Astrocyte (in vitro differentiated cells and primary cell): ENCODE results near the gene SCAP. TPM values are rescaled to one million over a fixed set of nuclear protein-coding genes. Genes with fewer than 3 reads are reported as not detected.

ENCODE experiments used
- DNase-seq: peaks from one replicate; pipeline ENCODE4 v3.0.0-alpha.2; 2010; ENCODE audit warnings: low read depth
- FAIRE-seq: peaks from 2 replicates; lab custom pipeline; 2011; peaks lifted over from hg19 to GRCh38; lab: Jason Lieb, UNC
- H2AFZ ChIP-seq: 2 replicates; pipeline ENCODE4 v1.6.0; 2012; ENCODE audit warnings: low read depth, low read length, inconsistent platforms
- H3K27ac ChIP-seq: 2 replicates; pipeline ENCODE4 v1.5.1; 2011; ENCODE audit warnings: low read depth, low read length, inconsistent platforms
- H3K27me3 ChIP-seq: 2 replicates; pipeline ENCODE4 v1.6.0; 2011; ENCODE audit warnings: low read length, inconsistent platforms; ENCODE audit not compliant: insufficient read depth
- H3K36me3 ChIP-seq: 2 replicates; pipeline ENCODE4 v1.5.1; 2011; ENCODE audit warnings: low read length, inconsistent platforms; ENCODE audit not compliant: insufficient read depth
- H3K4me1 ChIP-seq: 2 replicates; pipeline ENCODE4 v1.5.1; 2011; ENCODE audit warnings: low read length, inconsistent platforms; ENCODE audit not compliant: insufficient read depth
- H3K4me2 ChIP-seq: 2 replicates; pipeline ENCODE4 v1.6.0; 2012; ENCODE audit warnings: low read length, inconsistent platforms
- H3K4me3 ChIP-seq: 2 replicates; pipeline ENCODE4 v1.5.1; 2011; ENCODE audit warnings: low read depth, mild to moderate bottlenecking, low read length, inconsistent platforms; ENCODE audit not compliant: insufficient read depth
- H3K79me2 ChIP-seq: 2 replicates; pipeline ENCODE4 v1.6.0; 2012; ENCODE audit warnings: mild to moderate bottlenecking, low read length, inconsistent platforms; ENCODE audit not compliant: insufficient read depth
- H3K9ac ChIP-seq: 2 replicates; pipeline ENCODE4 v1.6.0; 2012; ENCODE audit warnings: mild to moderate bottlenecking, low read length, inconsistent platforms
- H3K9me3 ChIP-seq: 2 replicates; pipeline ENCODE4 v1.5.1; 2012; ENCODE audit warnings: low read depth, mild to moderate bottlenecking, low read length, inconsistent platforms; ENCODE audit not compliant: insufficient read depth
- H4K20me1 ChIP-seq: 2 replicates; pipeline ENCODE4 v1.6.0; 2012; ENCODE audit warnings: low read length, inconsistent platforms; ENCODE audit not compliant: insufficient read depth
- H3K27ac Mint-ChIP-seq: one replicate; pipeline ENCODE4 v1.8.0; 2021; ENCODE audit warnings: mild to moderate bottlenecking, mixed read lengths; ENCODE audit not compliant: unreplicated experiment
- H3K27me3 Mint-ChIP-seq: one replicate; pipeline ENCODE4 v1.8.0; 2021; ENCODE audit warnings: low read depth, mixed read lengths; ENCODE audit not compliant: unreplicated experiment
- H3K36me3 Mint-ChIP-seq: one replicate; pipeline ENCODE4 v1.8.0; 2021; ENCODE audit warnings: low read depth, mixed read lengths; ENCODE audit not compliant: unreplicated experiment
- H3K4me1 Mint-ChIP-seq: one replicate; pipeline ENCODE4 v1.8.0; 2021; ENCODE audit warnings: low read depth, mixed read lengths; ENCODE audit not compliant: unreplicated experiment
- H3K4me3 Mint-ChIP-seq: one replicate; pipeline ENCODE4 v1.8.0; 2021; ENCODE audit warnings: mild to moderate bottlenecking, moderate library complexity, mixed read lengths; ENCODE audit not compliant: unreplicated experiment
- H3K9me3 Mint-ChIP-seq: one replicate; pipeline ENCODE4 v1.8.0; 2021; ENCODE audit warnings: mild to moderate bottlenecking, mixed read lengths; ENCODE audit not compliant: unreplicated experiment
- CTCF ChIP-seq: IDR thresholded peaks from 2 replicates; pipeline ENCODE4 v1.5.1; 2011; ENCODE audit warnings: low read depth, mild to moderate bottlenecking, inconsistent platforms, low read length, moderate library complexity; ENCODE audit not compliant: insufficient read depth
- EZH2 ChIP-seq: IDR thresholded peaks from 2 replicates; pipeline ENCODE4 v1.6.1; 2012; ENCODE audit warnings: mild to moderate bottlenecking, low read length, inconsistent platforms; ENCODE audit not compliant: insufficient read depth
- total RNA-seq: library from RNA; stranded (reverse); gene quantifications from 2 replicates; pipeline ENCODE4 v1.2.1, GENCODE V29; 2021

Gene SCAP
- total RNA-seq, 1 donor from 2014 or later: 47.9 TPM

- Histone ChIP-seq H3K27ac (no peak overlapping the region), H3K79me2 (peaks cover 2% of the 10 kb centered on the region), H3K9ac (no peak overlapping the region), H3K4me2 (no peak overlapping the region), H3K36me3 (peaks cover 7% of the 10 kb centered on the region), H3K9me3 (no peaks in the 10 kb centered on the region), H3K4me3 (no peak overlapping the region), H2AFZ (no peak overlapping the region), H3K27me3 (no peaks in the 10 kb centered on the region), H4K20me1 (no peaks in the 10 kb centered on the region), H3K4me1 (no peaks in the 10 kb centered on the region)
- H3K4me1 Mint-ChIP-seq: no peaks in the 10 kb centered on the region
- no peak overlapping the region for H3K4me3 Mint-ChIP-seq
- FAIRE-seq (no peak), DNase-seq (no peak)
- H3K27ac Mint-ChIP-seq: no peak overlapping the region
- no peaks in the 10 kb centered on the region for H3K9me3 Mint-ChIP-seq
- peaks cover 33% of the 10 kb centered on the region for H3K36me3 Mint-ChIP-seq
- H3K27me3 Mint-ChIP-seq: no peaks in the 10 kb centered on the region
- TF ChIP-seq EZH2 (no peak), CTCF (no peak)
These were observed 46.1 kb downstream of the SCAP start for GRCh38 chr3:47429476-47430270.

GRCh38 chr3:47428662-47429061, 47.1 kb downstream of the SCAP start:
- Mint-ChIP-seq H3K4me3 (no peak overlapping the region), H3K4me1 (no peaks in the 10 kb centered on the region), H3K36me3 (peaks cover 27% of the 10 kb centered on the region), H3K9me3 (no peaks in the 10 kb centered on the region), H3K27me3 (no peaks in the 10 kb centered on the region), H3K27ac (no peak overlapping the region)
- DNase-seq: no peak
- Histone ChIP-seq H4K20me1 (no peaks in the 10 kb centered on the region), H3K4me3 (no peak overlapping the region), H3K79me2 (peaks cover 2% of the 10 kb centered on the region), H3K4me2 (no peak overlapping the region), H2AFZ (no peak overlapping the region), H3K36me3 (peaks cover 3% of the 10 kb centered on the region), H3K27ac (no peak overlapping the region), H3K9ac (no peak overlapping the region), H3K27me3 (no peaks in the 10 kb centered on the region), H3K4me1 (no peaks in the 10 kb centered on the region), H3K9me3 (no peaks in the 10 kb centered on the region)
- FAIRE-seq: no peak
- TF ChIP-seq CTCF: no peak
- no peak for TF ChIP-seq EZH2

GRCh38 chr3:47427866-47428265, 47.9 kb downstream of the SCAP start:
- Histone ChIP-seq H3K4me1 (no peaks in the 10 kb centered on the region), H3K79me2 (peaks cover 2% of the 10 kb centered on the region), H3K9me3 (no peaks in the 10 kb centered on the region), H4K20me1 (no peaks in the 10 kb centered on the region), H3K9ac (no peak overlapping the region), H3K27me3 (no peaks in the 10 kb centered on the region), H3K36me3 (peaks cover 1% of the 10 kb centered on the region), H2AFZ (no peak overlapping the region), H3K27ac (no peak overlapping the region), H3K4me3 (no peak overlapping the region), H3K4me2 (no peak overlapping the region)
- H3K4me3 Mint-ChIP-seq: no peak overlapping the region
- DNase-seq: no peak
- H3K36me3 Mint-ChIP-seq: peaks cover 25% of the 10 kb centered on the region
- no peaks in the 10 kb centered on the region for H3K4me1 Mint-ChIP-seq
- H3K9me3 Mint-ChIP-seq: no peaks in the 10 kb centered on the region
- TF ChIP-seq CTCF (no peak), EZH2 (no peak)
- H3K27me3 Mint-ChIP-seq: no peaks in the 10 kb centered on the region
- FAIRE-seq: no peak
- no peak overlapping the region for H3K27ac Mint-ChIP-seq
